GM19023 (cell line): ENCODE results near the gene KCNH8.
"Not testable (repeated sequence)": the region's sequence is repeated elsewhere in the genome, so short reads cannot be mapped to it uniquely, and the experiment has no call there.

Experiments used
- ATAC-seq: cut with Tn5 transposase; IDR thresholded peaks from one replicate; pipeline ENCODE4 v1.9.1; 2021; ENCODE audit warnings: mild to moderate bottlenecking, moderate library complexity; ENCODE audit not compliant: unreplicated experiment

Gene KCNH8

GRCh38 chr3:19147905-19148767 is at the start of gene KCNH8:
Gene KCNH8, plus strand, starts transcription at chr3:19148510. Its CDS starts 210 bp downstream, at chr3:19148720.
- ATAC-seq, result no peak

GRCh38 chr3:19102654-19103290 is 45.5 kb upstream of the KCNH8 start:
- ATAC-seq, result not testable (repeated sequence)

- ATAC-seq, result no peak
These were observed 44.8 kb upstream of the KCNH8 start for GRCh38 chr3:19103510-19103909.

GRCh38 chr3:19104459-19104858 is 43.9 kb upstream of the KCNH8 start:
- no peak for ATAC-seq

- no peak for ATAC-seq
These were observed 42.5 kb upstream of the KCNH8 start for GRCh38 chr3:19105826-19106225.

- no peak for ATAC-seq
These were observed 42.0 kb upstream of the KCNH8 start for GRCh38 chr3:19106307-19106706.

DNA sequence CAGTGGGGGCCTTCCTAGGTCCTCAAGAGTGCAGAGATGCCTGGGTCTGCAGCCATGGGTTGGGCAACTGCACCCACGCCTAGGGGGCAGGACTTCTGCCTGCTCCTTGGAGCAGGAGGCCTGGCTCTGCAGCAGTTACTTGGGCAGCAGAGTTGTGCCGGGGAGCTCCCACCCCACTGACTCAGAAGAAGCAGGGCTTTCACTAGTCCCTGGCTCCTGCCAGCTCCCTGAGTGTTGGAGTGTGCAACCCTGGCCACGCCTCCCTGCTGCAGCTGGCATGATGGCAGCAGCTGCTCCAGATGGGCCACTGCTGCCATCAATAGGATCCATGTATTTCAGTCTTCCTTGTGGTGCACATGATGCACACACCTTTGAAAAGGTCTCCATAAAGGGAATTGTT is 40.6 kb upstream of the KCNH8 start:
- ATAC-seq, result no peak

- ATAC-seq, result no peak
These were observed 37.9 kb upstream of the KCNH8 start for GRCh38 chr3:19110335-19110895.

DNA sequence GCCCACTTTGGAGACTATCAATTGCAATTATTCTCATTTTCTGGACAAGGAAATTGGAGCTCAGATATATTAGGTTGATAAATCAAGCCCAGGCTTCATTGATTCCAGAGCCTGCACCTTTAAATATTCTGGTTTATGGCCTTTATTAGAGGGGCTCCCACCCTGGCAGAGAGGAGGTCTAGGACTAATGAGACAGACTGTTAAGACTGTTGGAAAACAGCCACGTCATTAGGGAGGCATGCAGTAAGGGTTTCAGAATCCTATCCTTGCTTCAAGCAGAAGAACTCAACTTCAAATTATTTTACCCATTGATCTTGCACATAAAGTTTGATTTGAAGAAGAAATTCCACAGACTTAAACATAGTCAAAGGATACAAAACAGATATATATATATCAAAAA is 33.8 kb upstream of the KCNH8 start:
- ATAC-seq, result no peak

DNA sequence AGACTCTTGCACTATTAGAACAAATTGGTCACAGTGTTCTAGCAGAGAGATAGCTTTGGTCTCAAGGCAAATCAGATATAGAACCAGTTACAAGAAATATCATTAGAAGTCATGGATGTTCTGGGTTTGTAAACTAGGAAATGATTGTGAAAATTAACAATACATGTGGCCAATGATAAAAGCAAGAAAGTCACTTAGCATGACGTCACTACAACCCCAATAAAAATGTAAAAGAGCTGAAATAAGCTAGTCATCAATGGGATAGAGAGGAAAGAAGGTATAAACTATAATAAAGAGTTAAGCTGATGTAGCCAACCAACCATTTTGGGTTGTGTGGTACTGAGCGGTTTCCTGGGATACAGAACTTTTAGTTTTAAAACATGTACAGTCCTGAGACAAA is 32.1 kb upstream of the KCNH8 start:
- no peak for ATAC-seq

- no peak for ATAC-seq
These were observed 23.6 kb upstream of the KCNH8 start for GRCh38 chr3:19124752-19125151.

DNA sequence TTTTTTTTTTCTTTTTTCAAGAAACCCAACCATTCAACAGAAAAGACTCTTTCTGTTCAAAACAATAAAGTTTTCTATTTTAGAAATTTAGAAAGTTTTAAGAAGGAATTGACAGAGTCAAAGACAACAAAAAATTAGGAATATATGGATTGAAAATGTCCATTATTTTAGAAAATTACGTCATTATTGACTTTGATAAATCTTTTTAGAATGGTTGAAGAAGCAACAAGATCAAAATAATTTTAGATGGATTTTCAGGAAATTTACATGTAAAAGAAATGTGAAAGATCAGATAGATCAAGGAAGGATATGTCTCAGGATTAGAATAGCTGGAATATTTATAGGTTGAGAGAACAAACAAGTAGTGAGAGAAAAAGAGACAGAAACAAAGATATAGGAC is 8.4 kb upstream of the KCNH8 start:
- ATAC-seq, result no peak

GRCh38 chr3:19146685-19147650 is 1.3 kb upstream of the KCNH8 start:
- peak; percentile 87 for ATAC-seq

DNA sequence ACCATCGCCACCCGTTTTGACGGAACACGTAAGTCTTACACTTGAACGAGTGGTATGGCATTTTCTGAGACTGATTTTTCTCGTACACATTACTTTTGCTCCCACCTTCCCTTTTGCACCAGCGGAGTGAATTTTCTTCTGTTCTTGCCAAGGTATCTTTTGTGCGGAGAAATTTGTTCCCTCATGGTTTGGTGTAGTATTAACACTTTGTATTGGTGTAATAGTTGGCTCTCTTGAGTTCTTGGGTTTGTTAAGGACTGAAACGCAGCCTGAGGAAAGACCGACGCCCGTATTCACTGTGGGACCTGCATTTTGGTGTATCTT is 420 bp downstream of the KCNH8 start:
- no peak for ATAC-seq

DNA sequence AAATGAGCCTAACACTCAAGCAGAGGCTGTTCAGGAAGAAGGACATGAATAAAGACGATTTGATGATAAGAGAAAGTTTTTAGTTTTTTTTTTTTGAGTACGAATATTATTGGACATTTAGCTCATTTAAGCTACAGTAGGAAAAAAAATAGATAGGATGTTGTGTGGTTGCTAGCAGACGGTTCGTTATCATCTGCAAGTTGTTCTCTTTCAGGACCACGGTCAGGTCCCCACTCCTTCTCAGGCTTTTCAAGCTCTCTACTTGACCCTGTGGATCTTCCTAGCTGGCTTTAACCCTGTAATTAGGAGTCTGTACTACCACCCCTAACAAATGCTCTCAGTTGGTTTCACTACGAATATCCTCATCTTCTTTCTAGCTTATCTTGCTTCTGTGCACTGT is 1.1 kb downstream of the KCNH8 start:
- no peak for ATAC-seq

GRCh38 chr3:19151171-19151570 is 2.9 kb downstream of the KCNH8 start:
- ATAC-seq, result no peak

DNA sequence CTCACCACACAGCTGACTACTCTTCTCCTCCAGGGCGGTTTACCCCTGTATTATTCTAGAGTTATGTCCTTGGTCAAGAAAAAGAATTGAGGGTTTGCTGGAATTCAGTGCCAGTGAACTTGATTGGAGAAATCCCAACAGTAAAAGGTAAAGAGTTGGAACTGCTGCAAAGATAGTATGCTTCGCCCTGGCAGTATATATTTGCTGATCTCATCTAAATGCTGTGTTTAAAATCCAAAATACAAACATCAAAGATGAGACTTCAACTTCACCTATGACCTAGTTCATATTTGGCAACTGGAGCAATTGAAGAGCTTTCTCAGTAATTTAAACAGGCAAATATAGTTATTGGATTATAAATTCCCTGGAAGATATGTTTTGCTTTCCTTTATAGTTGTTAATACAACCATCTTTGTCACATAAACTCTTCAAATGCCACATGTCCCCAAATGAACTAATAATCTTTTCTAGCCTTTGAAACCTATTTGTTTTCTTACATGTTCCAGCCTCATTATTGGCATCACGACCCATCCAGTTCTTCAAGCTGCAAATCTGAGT is 6.5 kb downstream of the KCNH8 start:
- no peak for ATAC-seq

GRCh38 chr3:19155375-19155774 is 7.1 kb downstream of the KCNH8 start:
- ATAC-seq, result no peak

DNA sequence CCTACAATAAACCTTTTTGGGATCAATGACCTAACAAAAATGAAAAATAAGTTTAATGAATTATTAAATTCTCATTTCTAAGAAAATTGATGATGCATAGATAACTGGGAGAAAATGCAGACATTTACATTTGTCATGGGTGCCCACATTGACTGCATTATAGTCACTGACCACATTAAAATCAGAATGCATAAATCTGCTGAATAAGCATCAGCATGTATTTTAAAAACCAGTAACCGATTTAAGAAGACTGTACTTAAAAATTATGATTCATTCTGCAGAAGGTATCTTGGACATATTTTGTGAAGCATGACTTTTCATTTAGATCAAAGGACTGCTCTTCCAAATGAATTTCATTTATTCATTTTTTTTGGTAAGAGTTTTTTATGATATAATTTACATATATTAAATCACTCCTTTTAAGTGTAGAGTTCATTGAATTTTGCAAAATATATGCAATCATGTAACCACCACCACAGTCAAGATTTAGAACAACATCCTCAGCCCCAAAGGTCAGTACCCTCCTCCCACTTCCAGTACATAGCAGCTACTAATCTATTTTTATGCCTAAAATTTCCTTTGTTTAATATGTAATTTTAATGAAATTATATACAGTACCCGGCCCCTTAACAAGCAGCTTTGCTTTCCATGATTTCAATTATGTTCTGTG is 11.8 kb downstream of the KCNH8 start:
- ATAC-seq, result no peak

GRCh38 chr3:19165654-19166053 is 17.3 kb downstream of the KCNH8 start:
- no peak for ATAC-seq
